Frontal cortex (tissue), 4 donors: Measurements from ENCODE around the gene VILL. TPM values are rescaled to one million over a fixed set of nuclear protein-coding genes. Genes with fewer than 3 reads are reported as not detected.
"Not testable (repeated sequence)": the region's sequence is repeated elsewhere in the genome, so short reads cannot be mapped to it uniquely, and the experiment has no call there.

ENCODE experiments used
- DNase-seq, 2 donors: peaks; one replicate each; pipeline ENCODE4 v3.0.0; 2012; ENCODE audit warnings: low spot score in 2 of 2
- FAIRE-seq: peaks from 2 replicates; lab custom pipeline; 2012; peaks lifted over from hg19 to GRCh38; lab: Jason Lieb, UNC
- total RNA-seq: library from RNA; depleted of rRNA; stranded (reverse); fragments of >200 nt; gene quantifications from one replicate; pipeline ENCODE4 v1.2.3, GENCODE V29; 2014
- donor health status: control.
- donor health status: control.
- donor health status: control.

Gene VILL
- total RNA-seq, 1 donor from 2014 or later: 9.8 TPM

- FAIRE-seq: no peak
Measured at GRCh38 chr3:38029400-38030125, 39.0 kb downstream of the VILL start, which contains the start of gene PLCD1. PLCD1 (minus strand) TSS chr3:38029642; CDS start chr3:38029539, 103 bp downstream.

GRCh38 chr3:38030126-38031021 is 39.8 kb downstream of the VILL start:
- FAIRE-seq (no peak), DNase-seq (no peak)

More at GRCh38 chr3:38029400-38030125, 39.0 kb downstream of the VILL start, which contains the start of gene PLCD1:
- DNase-seq: peak; percentile 82 to 90

GRCh38 chr3:38031022-38031994 is 40.7 kb downstream of the VILL start:
- FAIRE-seq: no peak

GRCh38 chr3:38032328-38032865 is 41.8 kb downstream of the VILL start:
- DNase-seq (no peak), FAIRE-seq (no peak)

More at GRCh38 chr3:38031022-38031994, 40.7 kb downstream of the VILL start:
- DNase-seq: no peak

- not testable (repeated sequence) for DNase-seq, FAIRE-seq
Measured at GRCh38 chr3:38033586-38033985, 43.0 kb downstream of the VILL start.

GRCh38 chr3:38034335-38034734 is 43.7 kb downstream of the VILL start:
- FAIRE-seq, DNase-seq: not testable (repeated sequence)

GRCh38 chr3:38036286-38036685 is 45.7 kb downstream of the VILL start:
- DNase-seq (no peak), FAIRE-seq (no peak)

- no peak for DNase-seq
- no peak for FAIRE-seq
Measured at GRCh38 chr3:38036906-38037305, 46.3 kb downstream of the VILL start.

GRCh38 chr3:38038447-38038911 is 47.9 kb downstream of the VILL start:
- DNase-seq (no peak), FAIRE-seq (no peak)

GRCh38 chr3:38039101-38039898 is 48.7 kb downstream of the VILL start, which contains the start of gene DLEC1:
DLEC1 (plus strand) TSS chr3:38039208; CDS start chr3:38039226, 18 bp downstream.
- DNase-seq (peak in 1 of 2 donors; percentile 48), FAIRE-seq (no peak)

- FAIRE-seq (no peak), DNase-seq (peak in 1 of 2 donors; percentile 61)
Measured at GRCh38 chr3:38039899-38040261, 49.3 kb downstream of the VILL start.

GRCh38 chr3:38040401-38040800 is 49.8 kb downstream of the VILL start:
- FAIRE-seq: no peak
- no peak for DNase-seq

GRCh38 chr3:38043486-38043885 is 52.9 kb downstream of the VILL start:
- no peak for DNase-seq
- no peak for FAIRE-seq

- DNase-seq: no peak
- no peak for FAIRE-seq
Measured at GRCh38 chr3:38046027-38046426, 55.4 kb downstream of the VILL start.

GRCh38 chr3:38046821-38047220 is 56.2 kb downstream of the VILL start:
- DNase-seq (no peak), FAIRE-seq (no peak)

GRCh38 chr3:38047896-38048295 is 57.3 kb downstream of the VILL start:
- FAIRE-seq: no peak
- DNase-seq: no peak

- FAIRE-seq (no peak), DNase-seq (no peak)
Measured at GRCh38 chr3:38049358-38050126, 59.0 kb downstream of the VILL start.

- no peak for DNase-seq
- no peak for FAIRE-seq
Measured at GRCh38 chr3:38051131-38051530, 60.5 kb downstream of the VILL start.
